WTC11 (cell line): ENCODE results near the gene GPR62.

Source experiments
- ESRRA ChIP-seq: sonication (generic); formaldehyde crosslinking; IDR thresholded peaks from 2 replicates; pipeline ENCODE4 v1.8.1; 2022; ENCODE audit warnings: mild to moderate bottlenecking, missing genetic modification reagents, borderline replicate concordance
- GABPB1 ChIP-seq: sonication (generic); formaldehyde crosslinking; IDR thresholded peaks from 2 replicates; pipeline ENCODE4 v1.8.1; 2023; ENCODE audit warnings: mild to moderate bottlenecking, missing genetic modification reagents
- RELA ChIP-seq: sonication (generic); formaldehyde crosslinking; IDR thresholded peaks from 2 replicates; pipeline ENCODE4 v1.8.1; 2022; ENCODE audit warnings: missing genetic modification reagents, mild to moderate bottlenecking, borderline replicate concordance
- TF ChIP-seq, protein P1 (sequence below): sonication (generic); formaldehyde crosslinking; IDR thresholded peaks from 2 replicates; pipeline ENCODE4 v1.8.1; 2023; ENCODE audit warnings: mild to moderate bottlenecking, missing genetic modification reagents, moderate library complexity
- TF ChIP-seq, protein P2 (sequence below): fragments of 200-600 bp; IDR thresholded peaks from 2 replicates; pipeline ENCODE4 v1.8.0; 2022; ENCODE audit warnings: antibody characterized with exemption
- TF ChIP-seq, protein P3 (sequence below): fragments of 250-450 bp; sonication (Bioruptor Pico); IDR thresholded peaks from 2 replicates; pipeline ENCODE4 v1.9.0; 2021; ENCODE audit warnings: mild to moderate bottlenecking
- TF ChIP-seq, protein P4 (sequence below): sonication (generic); formaldehyde crosslinking; IDR thresholded peaks from 2 replicates; pipeline ENCODE4 v1.8.1; 2023; ENCODE audit warnings: mild to moderate bottlenecking, missing genetic modification reagents, borderline replicate concordance

DNA sequence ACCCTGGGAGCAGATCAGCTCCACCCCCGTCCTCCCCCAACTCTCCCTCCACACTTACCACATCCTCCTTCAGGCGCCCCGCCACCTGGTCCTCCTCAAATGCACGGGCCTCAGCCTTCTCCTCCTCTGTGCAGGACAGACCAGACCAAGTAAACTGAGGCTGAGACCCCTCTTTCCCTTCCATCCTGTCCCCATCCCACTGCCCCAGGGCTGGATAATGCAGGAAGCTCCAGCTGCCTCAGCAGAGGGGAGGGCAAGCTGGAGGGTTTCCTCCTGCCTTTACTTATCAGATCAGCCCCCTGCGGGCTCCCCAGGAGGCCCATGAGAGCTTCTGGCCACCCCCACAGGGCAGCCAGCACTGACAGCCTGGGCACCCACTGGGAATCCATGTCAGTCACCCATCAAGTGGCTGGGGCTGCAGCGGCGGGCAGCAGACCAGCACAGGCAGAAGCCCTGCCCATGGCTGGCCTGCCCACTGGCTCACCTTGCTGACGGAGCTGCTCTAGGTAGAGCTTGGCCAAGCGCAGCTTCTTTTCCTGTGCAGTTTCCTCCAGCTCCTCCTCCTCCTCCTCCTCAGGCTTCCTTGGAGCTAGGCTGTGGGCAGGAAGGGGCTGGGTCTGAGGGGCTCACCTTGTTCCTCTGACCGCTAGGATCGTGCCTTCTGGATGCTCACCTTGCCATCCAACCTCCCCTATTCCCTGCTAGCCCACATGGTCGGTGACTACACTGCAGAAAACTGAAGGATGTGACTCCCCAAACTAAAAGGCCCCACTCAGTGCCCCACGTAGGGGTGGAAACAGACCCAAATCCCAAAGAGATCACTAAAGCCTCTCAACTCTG is 17.4 kb upstream of the GPR62 start:
- TF ChIP-seq, protein P1, sequence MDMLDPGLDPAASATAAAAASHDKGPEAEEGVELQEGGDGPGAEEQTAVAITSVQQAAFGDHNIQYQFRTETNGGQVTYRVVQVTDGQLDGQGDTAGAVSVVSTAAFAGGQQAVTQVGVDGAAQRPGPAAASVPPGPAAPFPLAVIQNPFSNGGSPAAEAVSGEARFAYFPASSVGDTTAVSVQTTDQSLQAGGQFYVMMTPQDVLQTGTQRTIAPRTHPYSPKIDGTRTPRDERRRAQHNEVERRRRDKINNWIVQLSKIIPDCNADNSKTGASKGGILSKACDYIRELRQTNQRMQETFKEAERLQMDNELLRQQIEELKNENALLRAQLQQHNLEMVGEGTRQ = no peak
- TF ChIP-seq, protein P2, sequence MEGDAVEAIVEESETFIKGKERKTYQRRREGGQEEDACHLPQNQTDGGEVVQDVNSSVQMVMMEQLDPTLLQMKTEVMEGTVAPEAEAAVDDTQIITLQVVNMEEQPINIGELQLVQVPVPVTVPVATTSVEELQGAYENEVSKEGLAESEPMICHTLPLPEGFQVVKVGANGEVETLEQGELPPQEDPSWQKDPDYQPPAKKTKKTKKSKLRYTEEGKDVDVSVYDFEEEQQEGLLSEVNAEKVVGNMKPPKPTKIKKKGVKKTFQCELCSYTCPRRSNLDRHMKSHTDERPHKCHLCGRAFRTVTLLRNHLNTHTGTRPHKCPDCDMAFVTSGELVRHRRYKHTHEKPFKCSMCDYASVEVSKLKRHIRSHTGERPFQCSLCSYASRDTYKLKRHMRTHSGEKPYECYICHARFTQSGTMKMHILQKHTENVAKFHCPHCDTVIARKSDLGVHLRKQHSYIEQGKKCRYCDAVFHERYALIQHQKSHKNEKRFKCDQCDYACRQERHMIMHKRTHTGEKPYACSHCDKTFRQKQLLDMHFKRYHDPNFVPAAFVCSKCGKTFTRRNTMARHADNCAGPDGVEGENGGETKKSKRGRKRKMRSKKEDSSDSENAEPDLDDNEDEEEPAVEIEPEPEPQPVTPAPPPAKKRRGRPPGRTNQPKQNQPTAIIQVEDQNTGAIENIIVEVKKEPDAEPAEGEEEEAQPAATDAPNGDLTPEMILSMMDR = no peak
- TF ChIP-seq RELA (CRISPR knock-in tag) = no peak
- TF ChIP-seq, protein P3, sequence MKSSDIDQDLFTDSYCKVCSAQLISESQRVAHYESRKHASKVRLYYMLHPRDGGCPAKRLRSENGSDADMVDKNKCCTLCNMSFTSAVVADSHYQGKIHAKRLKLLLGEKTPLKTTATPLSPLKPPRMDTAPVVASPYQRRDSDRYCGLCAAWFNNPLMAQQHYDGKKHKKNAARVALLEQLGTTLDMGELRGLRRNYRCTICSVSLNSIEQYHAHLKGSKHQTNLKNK (CRISPR knock-in tag) = no peak
- TF ChIP-seq ESRRA (CRISPR knock-in tag) = no peak
- TF ChIP-seq, protein P4, sequence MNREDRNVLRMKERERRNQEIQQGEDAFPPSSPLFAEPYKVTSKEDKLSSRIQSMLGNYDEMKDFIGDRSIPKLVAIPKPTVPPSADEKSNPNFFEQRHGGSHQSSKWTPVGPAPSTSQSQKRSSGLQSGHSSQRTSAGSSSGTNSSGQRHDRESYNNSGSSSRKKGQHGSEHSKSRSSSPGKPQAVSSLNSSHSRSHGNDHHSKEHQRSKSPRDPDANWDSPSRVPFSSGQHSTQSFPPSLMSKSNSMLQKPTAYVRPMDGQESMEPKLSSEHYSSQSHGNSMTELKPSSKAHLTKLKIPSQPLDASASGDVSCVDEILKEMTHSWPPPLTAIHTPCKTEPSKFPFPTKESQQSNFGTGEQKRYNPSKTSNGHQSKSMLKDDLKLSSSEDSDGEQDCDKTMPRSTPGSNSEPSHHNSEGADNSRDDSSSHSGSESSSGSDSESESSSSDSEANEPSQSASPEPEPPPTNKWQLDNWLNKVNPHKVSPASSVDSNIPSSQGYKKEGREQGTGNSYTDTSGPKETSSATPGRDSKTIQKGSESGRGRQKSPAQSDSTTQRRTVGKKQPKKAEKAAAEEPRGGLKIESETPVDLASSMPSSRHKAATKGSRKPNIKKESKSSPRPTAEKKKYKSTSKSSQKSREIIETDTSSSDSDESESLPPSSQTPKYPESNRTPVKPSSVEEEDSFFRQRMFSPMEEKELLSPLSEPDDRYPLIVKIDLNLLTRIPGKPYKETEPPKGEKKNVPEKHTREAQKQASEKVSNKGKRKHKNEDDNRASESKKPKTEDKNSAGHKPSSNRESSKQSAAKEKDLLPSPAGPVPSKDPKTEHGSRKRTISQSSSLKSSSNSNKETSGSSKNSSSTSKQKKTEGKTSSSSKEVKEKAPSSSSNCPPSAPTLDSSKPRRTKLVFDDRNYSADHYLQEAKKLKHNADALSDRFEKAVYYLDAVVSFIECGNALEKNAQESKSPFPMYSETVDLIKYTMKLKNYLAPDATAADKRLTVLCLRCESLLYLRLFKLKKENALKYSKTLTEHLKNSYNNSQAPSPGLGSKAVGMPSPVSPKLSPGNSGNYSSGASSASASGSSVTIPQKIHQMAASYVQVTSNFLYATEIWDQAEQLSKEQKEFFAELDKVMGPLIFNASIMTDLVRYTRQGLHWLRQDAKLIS (CRISPR knock-in tag) = no peak
- TF ChIP-seq GABPB1 = no peak
